Activated CD4-positive, CD25-positive, alpha-beta regulatory T cell treated with anti-CD3 and anti-CD28 coated beads, Interleukin-2, amount 50 U/mL, for 24 hours (primary cell): ENCODE results near the gene EXOC6B.

ENCODE experiments used
- ATAC-seq, 2 donors: fragments of 150-1000 bp; cut with Tn5 transposase; one replicate each; pipeline ENCODE4 v1.10.0; 2021; ENCODE audit warnings: mild to moderate bottlenecking in 1 of 2, moderate library complexity in 1 of 2

EXOC6B gene

GRCh38 chr2:72141881-72142451, 683.9 kb downstream of the EXOC6B start:
- no peak for ATAC-seq

DNA sequence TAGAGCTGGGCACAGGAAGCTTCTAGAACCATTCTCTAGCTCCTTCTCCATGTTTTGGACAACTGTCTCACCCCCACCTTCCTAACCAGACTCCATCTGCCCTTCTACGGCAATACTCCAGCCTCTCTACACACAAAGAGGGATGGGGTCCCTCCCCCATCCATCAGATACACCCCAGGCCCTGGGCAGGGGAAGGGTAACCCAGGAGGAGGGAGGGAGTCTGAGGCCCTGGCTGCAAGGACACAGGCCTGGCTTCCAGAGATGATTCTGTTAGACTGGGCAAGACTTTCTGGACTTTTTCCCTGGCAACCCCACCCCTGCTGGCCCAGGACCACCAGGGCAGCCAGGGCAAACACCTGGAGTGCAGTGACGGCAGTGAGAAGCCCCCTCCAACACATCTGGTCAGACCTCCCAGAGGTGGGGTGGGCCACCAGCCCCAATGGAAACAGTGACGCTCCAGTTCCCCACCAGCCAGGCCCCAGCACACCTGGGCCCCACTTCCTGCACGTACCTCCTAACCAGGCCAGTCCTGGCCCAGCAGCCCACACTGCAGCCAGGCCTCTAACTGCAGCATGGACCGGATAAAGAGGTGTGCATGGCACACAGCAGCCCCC, 684.7 kb downstream of the EXOC6B start:
- ATAC-seq = no peak

DNA sequence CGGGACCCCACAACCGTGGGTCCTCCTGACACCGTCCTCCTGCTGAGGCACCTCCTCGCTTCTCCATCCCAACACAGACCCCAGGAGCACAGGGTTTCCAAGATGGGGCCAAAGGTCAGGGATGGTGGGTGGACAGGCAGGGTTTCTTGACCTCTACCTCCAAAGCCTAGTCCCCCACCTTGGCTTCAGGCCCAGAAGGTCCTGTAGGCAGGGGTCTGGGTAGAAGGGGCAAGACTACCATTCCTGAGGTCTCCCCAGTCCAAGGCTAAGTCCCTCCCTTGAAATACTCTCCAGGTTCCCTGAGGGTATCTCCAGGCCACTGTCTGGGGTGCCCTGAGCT, 685.2 kb downstream of the EXOC6B start:
- ATAC-seq = no peak

GRCh38 chr2:72139874-72140620, 685.8 kb downstream of the EXOC6B start:
- no peak for ATAC-seq

GRCh38 chr2:72139471-72139873, 686.4 kb downstream of the EXOC6B start:
- ATAC-seq = no peak

GRCh38 chr2:72138921-72139381, 686.9 kb downstream of the EXOC6B start:
- ATAC-seq = no peak

DNA sequence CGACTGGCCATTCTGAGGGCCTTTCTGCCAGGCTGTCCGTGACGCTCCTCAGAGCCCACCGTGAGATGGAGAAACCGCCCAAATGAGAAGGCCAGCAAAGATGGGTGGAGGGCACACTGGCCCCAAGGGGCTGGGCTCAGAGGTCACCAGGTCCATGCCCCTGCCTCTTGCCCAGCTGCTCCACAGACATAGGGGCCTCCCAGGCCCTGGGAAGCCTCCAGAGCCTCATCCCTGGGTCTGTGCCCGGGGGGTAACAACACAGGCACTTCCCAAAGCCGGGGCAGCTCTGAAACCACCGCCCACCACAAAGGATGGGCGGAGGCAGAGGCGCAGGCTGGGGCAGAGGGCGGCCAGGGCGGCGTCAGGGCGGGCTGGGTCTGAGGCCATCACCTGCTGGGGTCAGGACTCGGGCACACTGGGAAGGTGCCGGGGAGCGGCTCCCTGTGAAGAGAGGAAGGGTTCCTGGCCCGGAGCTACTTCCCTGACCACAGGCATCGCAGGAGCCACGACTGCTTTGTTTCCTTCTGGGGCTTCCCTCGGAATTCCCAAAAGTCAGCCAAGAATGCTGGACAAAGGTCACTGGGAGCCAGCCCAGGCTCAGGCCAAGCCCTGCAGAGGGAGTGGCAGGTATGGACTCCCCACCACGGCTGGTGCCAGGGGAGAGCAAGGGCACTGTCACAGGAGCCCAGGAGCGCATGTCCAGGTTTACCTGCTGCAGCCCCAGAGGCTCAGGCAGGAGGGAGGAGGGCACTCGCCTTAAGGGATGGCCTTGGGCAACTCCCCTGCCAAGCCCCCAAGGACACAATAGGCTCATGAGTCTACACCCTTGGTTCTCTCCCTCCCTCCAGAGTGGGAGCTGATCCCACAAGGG, 687.6 kb downstream of the EXOC6B start:
- no peak for ATAC-seq

DNA sequence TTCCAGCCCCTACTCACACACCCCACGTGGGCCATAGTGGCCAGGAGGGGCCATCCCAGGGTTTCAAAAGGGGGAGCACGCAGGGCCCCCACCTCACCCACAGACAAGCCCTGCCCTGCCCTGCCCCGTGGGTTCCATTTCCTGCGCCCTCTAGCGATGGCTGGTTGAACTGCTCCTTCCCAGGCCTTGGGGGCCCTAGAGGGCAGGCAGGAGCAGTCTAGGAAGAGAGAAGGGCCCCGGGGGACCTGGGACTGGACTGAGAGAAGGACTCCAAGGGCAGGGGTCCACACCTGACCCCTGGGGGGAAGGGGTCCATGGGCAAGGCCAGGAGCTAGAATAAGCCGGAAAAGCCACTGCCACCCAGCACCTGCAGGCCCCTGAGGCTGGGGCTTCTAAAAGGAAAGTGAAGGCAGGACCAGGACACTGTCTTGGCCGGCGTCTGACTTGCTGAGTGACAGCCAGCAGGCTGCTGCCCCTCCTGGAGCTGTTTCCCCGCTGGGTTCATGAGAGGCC, 688.3 kb downstream of the EXOC6B start:
- ATAC-seq = peak in 1 of 2 donors; percentile 61

- no peak for ATAC-seq
These were observed 688.8 kb downstream of the EXOC6B start for GRCh38 chr2:72136933-72137497.

- no peak for ATAC-seq
These were observed 689.5 kb downstream of the EXOC6B start for GRCh38 chr2:72136331-72136730.

DNA sequence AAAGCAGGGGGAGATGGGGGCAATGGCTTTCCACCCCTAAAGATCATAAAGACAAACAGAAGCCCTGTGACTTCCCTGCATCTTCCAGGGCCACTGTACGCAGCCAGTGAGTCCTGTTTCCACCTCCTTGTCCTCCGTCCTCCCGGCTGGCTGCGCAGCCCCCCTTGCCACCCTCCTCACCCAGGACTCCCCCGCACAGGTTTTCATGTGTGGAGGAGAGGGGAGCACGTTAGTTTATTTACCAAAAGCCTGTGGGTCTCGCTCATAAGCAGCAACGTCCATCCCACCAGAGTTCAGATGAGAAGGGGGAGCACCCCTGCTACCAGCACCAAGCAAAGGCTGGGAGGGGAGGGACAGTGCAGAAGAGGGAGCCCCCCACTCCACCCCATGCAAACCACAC, 689.9 kb downstream of the EXOC6B start:
- no peak for ATAC-seq

DNA sequence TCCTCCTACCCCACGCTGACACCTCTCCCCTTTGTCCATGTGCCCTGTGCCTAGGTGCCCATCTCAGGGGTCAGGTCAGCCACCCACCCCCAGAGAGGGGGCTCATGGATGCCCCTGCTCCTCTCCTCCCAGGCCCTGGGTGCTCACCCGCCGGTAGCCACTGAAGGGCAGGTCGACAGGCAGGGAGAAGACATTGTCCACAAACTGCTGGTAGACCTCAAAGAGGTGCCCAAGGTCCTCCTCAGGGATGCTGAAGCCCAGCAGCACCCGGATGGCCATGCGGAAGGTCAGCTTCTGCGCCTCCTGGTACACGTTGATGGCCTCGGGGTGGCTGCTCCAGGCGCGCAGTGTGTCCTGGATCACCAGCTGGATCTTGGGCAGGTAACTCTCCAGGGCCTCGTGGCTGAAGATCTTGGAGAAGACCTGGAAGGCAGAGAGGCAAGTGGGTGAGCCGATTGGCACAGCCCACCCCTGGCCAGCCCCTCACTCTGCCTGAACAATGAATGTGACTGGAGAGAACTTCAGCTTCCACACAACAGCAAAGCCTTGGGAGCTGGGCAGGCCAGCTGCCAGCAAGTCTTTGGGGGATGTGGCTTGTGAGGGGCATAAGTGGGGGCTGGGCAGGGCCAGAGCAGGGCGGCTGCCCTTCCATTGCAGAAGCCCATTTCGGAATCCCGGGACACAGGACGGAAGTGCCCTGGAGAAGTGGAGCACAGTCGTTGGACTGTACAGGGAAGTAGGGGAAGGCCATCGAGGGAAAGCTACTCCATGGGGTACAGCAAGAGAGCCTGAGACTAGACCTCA, 690.6 kb downstream of the EXOC6B start:
- no peak for ATAC-seq

- ATAC-seq = no peak
These were observed 691.3 kb downstream of the EXOC6B start for GRCh38 chr2:72134408-72134996.

- no peak for ATAC-seq
These were observed 692.0 kb downstream of the EXOC6B start for GRCh38 chr2:72133721-72134407.

DNA sequence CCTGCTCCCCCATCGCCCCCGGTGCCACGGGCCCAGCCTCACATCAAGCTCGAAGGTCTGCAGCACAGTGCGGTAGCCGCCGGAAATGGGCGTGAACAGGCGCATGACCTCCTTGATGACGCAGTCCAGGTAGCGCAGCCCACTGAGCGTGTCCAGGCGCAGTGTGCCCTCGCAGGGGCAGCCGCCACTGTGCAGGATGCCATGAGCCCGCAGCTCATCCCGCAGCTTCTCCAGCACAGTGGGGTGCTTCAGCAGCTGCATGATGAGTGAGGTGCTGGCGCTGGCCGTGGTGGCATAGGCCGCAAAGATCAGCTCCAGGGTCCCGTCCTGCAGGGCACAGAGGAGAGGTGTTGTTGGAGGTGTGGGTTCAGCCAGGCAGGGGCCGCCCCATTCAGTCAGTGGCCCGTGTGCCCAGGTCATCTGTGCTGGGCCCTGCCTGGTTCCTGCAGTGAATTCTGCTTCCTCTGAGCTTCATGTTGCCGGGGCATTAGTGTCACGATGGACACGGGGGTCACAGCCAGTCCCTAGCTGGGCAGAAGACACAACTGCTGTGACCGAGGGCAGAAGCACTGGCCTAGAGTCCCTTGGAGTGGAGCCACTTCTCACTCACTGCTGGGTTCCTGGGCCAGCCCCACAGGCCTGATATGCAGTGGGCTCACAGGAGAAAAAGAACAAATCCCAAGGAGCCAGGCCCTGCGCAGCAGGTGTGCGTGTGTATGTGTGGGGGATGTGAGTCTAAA, 692.7 kb downstream of the EXOC6B start:
- ATAC-seq = no peak

DNA sequence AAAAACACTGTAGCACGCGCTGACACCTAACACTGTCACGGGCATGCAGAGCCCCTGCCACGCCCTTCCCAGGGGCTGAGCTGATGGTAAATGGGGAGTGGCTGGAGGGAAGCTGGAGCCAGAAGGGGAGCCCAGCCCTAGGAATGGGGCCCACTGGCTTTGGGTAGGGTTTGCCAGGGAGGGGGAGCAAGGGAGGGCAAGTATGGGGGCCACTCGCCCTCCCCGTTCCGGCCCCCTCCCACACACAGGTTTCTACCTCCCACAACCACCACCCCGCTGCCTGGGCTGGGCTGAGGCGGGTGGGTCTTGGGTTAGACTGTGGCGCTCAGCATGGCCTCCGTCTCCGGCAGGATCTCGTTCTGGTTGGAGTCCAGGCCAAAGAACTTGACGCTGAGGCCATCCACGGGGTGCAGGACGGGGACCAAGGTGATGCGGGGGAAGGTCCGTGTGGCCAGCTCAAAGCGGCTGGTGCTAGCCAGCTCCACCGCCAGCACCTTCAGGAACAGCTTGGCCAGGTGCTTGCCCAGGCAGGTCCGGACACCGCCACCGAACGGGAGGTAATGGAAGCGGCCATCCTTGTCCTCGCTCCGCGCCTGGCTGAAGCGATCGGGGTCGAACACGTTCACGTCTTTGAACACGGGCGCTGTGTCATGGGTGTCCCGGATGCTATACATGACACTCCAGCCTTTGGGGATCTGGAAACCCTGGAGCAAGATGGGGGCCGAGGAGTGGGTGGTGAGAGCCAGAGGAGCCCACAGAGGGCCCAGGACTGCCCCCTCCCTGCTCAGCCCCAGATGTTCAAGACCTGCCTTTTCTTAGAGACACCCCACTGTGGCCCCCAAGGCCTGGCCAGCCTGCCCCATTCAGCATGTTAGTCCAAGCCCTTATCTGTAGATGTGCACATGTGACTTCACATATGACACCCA, 693.7 kb downstream of the EXOC6B start:
- ATAC-seq = no peak

- no peak for ATAC-seq
These were observed 694.4 kb downstream of the EXOC6B start for GRCh38 chr2:72131371-72131891.

- ATAC-seq = no peak
These were observed 695.0 kb downstream of the EXOC6B start for GRCh38 chr2:72130659-72131360.
